ENCODE measurements around the gene UACA. TPM values are rescaled to one million over a fixed set of nuclear protein-coding genes. Genes with fewer than 3 reads are reported as not detected.

The UACA gene
- total and polyA plus RNA-seq, 9 of the 15 experiments (the other 6 are each of a cell fraction or from before 2014, with no cell fraction given) = 0.06 to 0.33 (median 0.15) TPM; not detected in 5

DNA sequence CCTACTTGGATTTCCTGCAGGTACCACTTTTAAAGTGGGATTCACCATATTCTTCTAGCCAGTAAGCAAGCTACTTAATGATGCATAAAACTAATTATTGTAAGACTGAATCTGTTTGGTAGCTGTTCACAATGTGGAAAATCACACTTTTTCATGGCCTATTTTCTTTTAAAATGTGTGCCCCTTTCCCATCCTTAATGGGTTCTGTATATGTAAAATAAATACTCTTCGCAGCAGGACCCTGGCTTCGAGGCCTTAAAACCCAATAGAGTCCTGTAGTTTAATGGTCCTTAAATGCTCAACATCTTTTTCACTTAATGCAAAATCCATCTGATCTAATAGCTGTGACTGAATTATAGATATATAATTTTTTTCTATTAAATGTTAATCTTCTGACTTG lies 111.0 kb downstream of the UACA start:
- intact Hi-C loops (cut with micrococcal nuclease) = no loop called here
- ChIA-PET POLR2A (no interaction called here), CTCF (ENCODE audit: low intra/inter-chr PET ratio) (no interaction called here)
- 0% methylated on average over 2 of the region's 2 CpGs for WGBS (ENCODE audit: insufficient coverage, low coverage, missing lambda C conversion rate)
- no peak overlapping the region for H3K27ac ChIP-seq (ENCODE audit: extremely low read depth, low read depth, low read length)
- no peaks in the 10 kb centered on the region; a peak in 2 of 5 replicates for H3K27me3 ChIP-seq (ENCODE audit: control insufficient read depth in 2 of 2, insufficient read depth in 2 of 2, low read length in 2 of 2)
- ATAC-seq (no peak), DNase-seq (ENCODE audit: extremely low read depth in 1 of 4, low spot score in 3 of 4) (no peak), FAIRE-seq (no peak)
- TF ChIP-seq PHB2 (IDR thresholded peaks at IDR 0.05; ENCODE audit: low read depth) (no peak), CHD1 (IDR thresholded peaks at IDR 0.05; ENCODE audit: low read length) (no peak)
- no peaks in the 10 kb centered on the region for H4K20me1 ChIP-seq (replicated peaks; ENCODE audit: control insufficient read depth, insufficient read depth, low read length)
- no peak overlapping the region for H3K4me2 ChIP-seq (ENCODE audit: insufficient read depth, low read length)
- no peak overlapping the region for H3K9ac ChIP-seq (ENCODE audit: insufficient read depth in 1 of 2, low read depth in 2 of 2, low read length in 2 of 2)
- H3K4me1 ChIP-seq (replicated peaks in 1 of 2; ENCODE audit: control insufficient read depth in 2 of 2, insufficient read depth in 2 of 2, low read length in 2 of 2) = no peaks in the 10 kb centered on the region
- no peaks in the 10 kb centered on the region for H3K9me3 ChIP-seq (replicated peaks; ENCODE audit: control insufficient read depth, insufficient read depth, low read depth, low read length)
- no peaks in the 10 kb centered on the region for H3K36me3 ChIP-seq (ENCODE audit: control insufficient read depth, insufficient read depth, low read length)
- H3K4me3 ChIP-seq = no peak overlapping the region
- H3K9me1 ChIP-seq (ENCODE audit: control insufficient read depth, insufficient read depth, low read length) = no peaks in the 10 kb centered on the region
- H3K79me2 ChIP-seq (ENCODE audit: control insufficient read depth, insufficient read depth, low read length) = no peaks in the 10 kb centered on the region
- no TSS peak for BruUV-seq (replicated peaks)
- H2AFZ ChIP-seq (ENCODE audit: low read depth, low read length) = no peak overlapping the region
- in situ Hi-C loops (cut with MboI) = no loop called here

DNA sequence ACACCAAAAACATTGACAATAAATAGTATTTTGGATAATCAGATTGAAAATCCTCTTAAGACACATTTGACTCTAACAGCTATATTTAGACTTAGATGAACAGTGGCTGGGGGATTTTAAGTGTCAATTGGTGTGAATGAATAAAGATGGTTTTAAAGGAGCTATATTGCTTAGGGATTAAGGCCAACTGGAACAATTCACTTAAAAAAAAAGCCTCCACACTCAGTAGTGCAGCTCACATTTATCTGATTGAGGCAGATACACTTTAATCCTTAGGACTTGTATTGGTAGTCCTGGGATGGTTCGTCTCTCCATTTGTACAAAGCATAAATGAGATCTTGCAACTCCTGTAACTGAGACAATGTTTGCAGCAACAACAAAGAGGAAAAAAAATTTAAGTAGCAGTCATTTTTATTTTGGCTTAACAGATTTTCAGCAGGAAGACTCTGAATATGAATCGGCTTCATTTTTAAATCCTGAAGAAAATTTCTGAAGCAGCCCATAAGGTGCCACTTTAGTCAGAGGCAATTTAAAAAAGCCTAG lies 112.0 kb downstream of the UACA start:
- ChIA-PET POLR2A (no interaction called here), CTCF (ENCODE audit: low intra/inter-chr PET ratio) (no interaction called here)
- Histone ChIP-seq H3K9ac (ENCODE audit: insufficient read depth in 1 of 2, low read depth in 2 of 2, low read length in 2 of 2) (no peak overlapping the region), H3K4me3 (no peak overlapping the region), H3K27ac (ENCODE audit: extremely low read depth, low read depth, low read length) (no peak overlapping the region), H3K79me2 (ENCODE audit: control insufficient read depth, insufficient read depth, low read length) (no peaks in the 10 kb centered on the region), H3K9me1 (ENCODE audit: control insufficient read depth, insufficient read depth, low read length) (no peaks in the 10 kb centered on the region), H3K9me3 (replicated peaks; ENCODE audit: control insufficient read depth, insufficient read depth, low read depth, low read length) (no peaks in the 10 kb centered on the region), H3K4me1 (replicated peaks in 1 of 2; ENCODE audit: control insufficient read depth in 2 of 2, insufficient read depth in 2 of 2, low read length in 2 of 2) (no peaks in the 10 kb centered on the region), H2AFZ (ENCODE audit: low read depth, low read length) (no peak overlapping the region), H4K20me1 (replicated peaks; ENCODE audit: control insufficient read depth, insufficient read depth, low read length) (no peaks in the 10 kb centered on the region), H3K4me2 (ENCODE audit: insufficient read depth, low read length) (no peak overlapping the region), H3K36me3 (ENCODE audit: control insufficient read depth, insufficient read depth, low read length) (no peaks in the 10 kb centered on the region), H3K27me3 (ENCODE audit: control insufficient read depth in 2 of 2, insufficient read depth in 2 of 2, low read length in 2 of 2) (no peaks in the 10 kb centered on the region; a peak in 2 of 5 replicates)
- WGBS (ENCODE audit: insufficient coverage, low coverage, missing lambda C conversion rate) = 0% methylated on average over 2 of the region's 2 CpGs
- intact Hi-C loops (cut with micrococcal nuclease) = no loop called here
- BruUV-seq (replicated peaks) = no TSS peak
- ATAC-seq (no peak), DNase-seq (ENCODE audit: extremely low read depth in 1 of 4, low spot score in 3 of 4) (no peak), FAIRE-seq (no peak)
- in situ Hi-C loops (cut with MboI) = no loop called here
- TF ChIP-seq, protein P1, sequence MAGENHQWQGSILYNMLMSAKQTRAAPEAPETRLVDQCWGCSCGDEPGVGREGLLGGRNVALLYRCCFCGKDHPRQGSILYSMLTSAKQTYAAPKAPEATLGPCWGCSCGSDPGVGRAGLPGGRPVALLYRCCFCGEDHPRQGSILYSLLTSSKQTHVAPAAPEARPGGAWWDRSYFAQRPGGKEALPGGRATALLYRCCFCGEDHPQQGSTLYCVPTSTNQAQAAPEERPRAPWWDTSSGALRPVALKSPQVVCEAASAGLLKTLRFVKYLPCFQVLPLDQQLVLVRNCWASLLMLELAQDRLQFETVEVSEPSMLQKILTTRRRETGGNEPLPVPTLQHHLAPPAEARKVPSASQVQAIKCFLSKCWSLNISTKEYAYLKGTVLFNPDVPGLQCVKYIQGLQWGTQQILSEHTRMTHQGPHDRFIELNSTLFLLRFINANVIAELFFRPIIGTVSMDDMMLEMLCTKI (IDR thresholded peaks at IDR 0.05; ENCODE audit: partially characterized antibody) = no peak
- TF ChIP-seq ZNF583 (CRISPR knock-in tag; IDR thresholded peaks at IDR 0.05) (no peak), TSC22D4 (tag; IDR thresholded peaks at IDR 0.05) (no peak), COPS2 (conservative IDR thresholded peaks at IDR 0.05) (no peak), HIVEP1 (CRISPR knock-in tag; IDR thresholded peaks at IDR 0.05) (no peak), POLR2AphosphoS2 (IDR thresholded peaks at IDR 0.05; ENCODE audit: low read length) (no peak), GATAD2B (IDR thresholded peaks at IDR 0.05; ENCODE audit: borderline replicate concordance) (no peak), NR2F6 (CRISPR knock-in tag; IDR thresholded peaks at IDR 0.05) (no peak)
- TF ChIP-seq, protein P2, sequence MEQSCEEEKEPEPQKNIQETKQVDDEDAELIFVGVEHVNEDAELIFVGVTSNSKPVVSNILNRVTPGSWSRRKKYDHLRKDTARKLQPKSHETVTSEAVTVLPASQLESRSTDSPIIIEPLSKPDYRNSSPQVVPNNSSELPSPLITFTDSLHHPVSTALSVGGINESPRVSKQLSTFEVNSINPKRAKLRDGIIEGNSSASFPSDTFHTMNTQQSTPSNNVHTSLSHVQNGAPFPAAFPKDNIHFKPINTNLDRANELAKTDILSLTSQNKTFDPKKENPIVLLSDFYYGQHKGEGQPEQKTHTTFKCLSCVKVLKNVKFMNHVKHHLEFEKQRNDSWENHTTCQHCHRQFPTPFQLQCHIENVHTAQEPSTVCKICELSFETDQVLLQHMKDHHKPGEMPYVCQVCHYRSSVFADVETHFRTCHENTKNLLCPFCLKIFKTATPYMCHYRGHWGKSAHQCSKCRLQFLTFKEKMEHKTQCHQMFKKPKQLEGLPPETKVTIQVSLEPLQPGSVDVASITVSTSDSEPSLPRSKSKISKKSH (CRISPR knock-in tag; IDR thresholded peaks at IDR 0.05) = no peak

All from K562 (cell line).